H1 (cell line): ENCODE results near the gene HNRNPAB.

ENCODE experiments used
- BACH1 ChIP-seq: IDR thresholded peaks from 2 replicates; pipeline ENCODE4 v1.6.1; 2012; ENCODE audit warnings: low read length, improper control_type of control experiment
- BRCA1 ChIP-seq: IDR thresholded peaks from 2 replicates; pipeline ENCODE4 v1.6.1; 2012; ENCODE audit warnings: low read depth, low read length, improper control_type of control experiment
- CTCF ChIP-seq, 3 experiments: IDR thresholded peaks; 1 replicate in 2 of 3; 2 replicates in 1 of 3; pipeline versions ENCODE4 v1.5.1 to v1.6.1; 2011; ENCODE audit warnings: low read length in 3 of 3, mild to moderate bottlenecking in 3 of 3, inconsistent platforms in 2 of 3, low read depth in 1 of 3, moderate library complexity in 1 of 3; ENCODE audit not compliant: insufficient read depth in 1 of 3; ENCODE audit errors: control extremely low read depth in 1 of 3
- JUND ChIP-seq: IDR thresholded peaks from 2 replicates; pipeline ENCODE4 v1.6.1; 2011; ENCODE audit warnings: mild to moderate bottlenecking, improper control_type of control experiment, low read length
- NANOG ChIP-seq: IDR thresholded peaks from 2 replicates; pipeline ENCODE4 v1.6.1; 2011; ENCODE audit warnings: low read length, low read depth, mild to moderate bottlenecking, inconsistent platforms; ENCODE audit not compliant: insufficient read depth, poor library complexity, severe bottlenecking
- POLR2A ChIP-seq, 2 experiments: IDR thresholded peaks; 1 replicate in 1 of 2; 2 replicates in 1 of 2; pipeline ENCODE4 v1.6.1; 2011; ENCODE audit warnings: low read depth in 2 of 2, low read length in 2 of 2, mild to moderate bottlenecking in 2 of 2; ENCODE audit errors: control extremely low read depth in 1 of 2
- SP1 ChIP-seq: IDR thresholded peaks from 2 replicates; pipeline ENCODE4 v1.6.1; 2011; ENCODE audit warnings: low read depth, low read length
- TBP ChIP-seq: IDR thresholded peaks from 2 replicates; pipeline ENCODE4 v1.6.1; 2011; ENCODE audit warnings: low read depth, low read length, improper control_type of control experiment

- TF ChIP-seq JUND (no peak), TBP (no peak), SP1 (no peak), POLR2A (IDR thresholded peaks at IDR 0.05; ENCODE audit: control extremely low read depth in 1 of 2, low read depth in 2 of 2, low read length in 2 of 2) (no peak), CTCF (IDR thresholded peaks at IDR 0.05; ENCODE audit: control extremely low read depth in 1 of 3, insufficient read depth in 1 of 3, low read depth in 1 of 3, low read length in 3 of 3) (no peak), BRCA1 (no peak), BACH1 (no peak), NANOG (no peak)
These were observed 4.5 kb upstream of the HNRNPAB start for GRCh38 chr5:178199581-178200434.
